Bronchial epithelial cell (primary cell): ENCODE data around the gene STT3B. TPM values are rescaled to one million over a fixed set of nuclear protein-coding genes. Genes with fewer than 3 reads are reported as not detected.

Source experiments
- DNase-seq: peaks from one replicate; pipeline ENCODE4 v3.0.0-alpha.2; 2010; ENCODE audit warnings: low read depth
- FAIRE-seq: peaks from 2 replicates; lab custom pipeline; 2011; peaks lifted over from hg19 to GRCh38; lab: Jason Lieb, UNC
- H3K27me3 ChIP-seq: 2 replicates; pipeline ENCODE4 v1.5.1; 2011; ENCODE audit warnings: low read length; ENCODE audit not compliant: control insufficient read depth, insufficient read depth
- H3K36me3 ChIP-seq: 2 replicates; pipeline ENCODE4 v1.5.1; 2011; ENCODE audit warnings: low read length; ENCODE audit not compliant: control insufficient read depth, insufficient read depth
- H3K4me3 ChIP-seq: 2 replicates; pipeline ENCODE4 v1.5.1; 2011; ENCODE audit warnings: mild to moderate bottlenecking, low read depth, low read length, control low read depth
- CTCF ChIP-seq: IDR thresholded peaks from 2 replicates; pipeline ENCODE4 v1.5.1; 2011; ENCODE audit warnings: mild to moderate bottlenecking, moderate library complexity, low read length, control low read depth, inconsistent platforms; ENCODE audit not compliant: insufficient read depth, severe bottlenecking
- total RNA-seq: library from RNA; depleted of rRNA; stranded (reverse); fragments of >200 nt; gene quantifications from 2 replicates; pipeline ENCODE4 v1.2.1, GENCODE V29; 2014

STT3B gene
- total RNA-seq, 1 donor from 2014 or later = 343 TPM

- Histone ChIP-seq H3K4me3 (no peak overlapping the region), H3K27me3 (no peaks in the 10 kb centered on the region), H3K36me3 (no peaks in the 10 kb centered on the region)
- DNase-seq (no peak), FAIRE-seq (no peak)
- TF ChIP-seq CTCF = no peak
These were observed 20.5 kb downstream of the STT3B start for GRCh38 chr3:31553258-31553657.

- DNase-seq = no peak
- no peaks in the 10 kb centered on the region for H3K27me3 ChIP-seq
These were observed 22.5 kb downstream of the STT3B start for GRCh38 chr3:31555204-31555603.

GRCh38 chr3:31559872-31560534 is 27.3 kb downstream of the STT3B start:
- no peak overlapping the region for H3K4me3 ChIP-seq
- TF ChIP-seq CTCF = no peak
- no peaks in the 10 kb centered on the region for H3K27me3 ChIP-seq
- no peak for DNase-seq
- no peak for FAIRE-seq
- no peaks in the 10 kb centered on the region for H3K36me3 ChIP-seq

More at GRCh38 chr3:31555204-31555603, 22.5 kb downstream of the STT3B start:
- H3K36me3 ChIP-seq = no peaks in the 10 kb centered on the region
- TF ChIP-seq CTCF = no peak
- no peak overlapping the region for H3K4me3 ChIP-seq
- no peak for FAIRE-seq

GRCh38 chr3:31561891-31562290 is 29.2 kb downstream of the STT3B start:
- Histone ChIP-seq H3K27me3 (no peaks in the 10 kb centered on the region), H3K36me3 (no peaks in the 10 kb centered on the region), H3K4me3 (no peak overlapping the region)
- FAIRE-seq (no peak), DNase-seq (no peak)
- no peak for TF ChIP-seq CTCF

- FAIRE-seq = no peak
- TF ChIP-seq CTCF = no peak
These were observed 29.8 kb downstream of the STT3B start for GRCh38 chr3:31562525-31562924.

GRCh38 chr3:31565288-31565687 is 32.6 kb downstream of the STT3B start:
- FAIRE-seq = no peak

More at GRCh38 chr3:31562525-31562924, 29.8 kb downstream of the STT3B start:
- H3K36me3 ChIP-seq = no peaks in the 10 kb centered on the region
- no peak for DNase-seq
- H3K27me3 ChIP-seq = no peaks in the 10 kb centered on the region
- no peak overlapping the region for H3K4me3 ChIP-seq

More at GRCh38 chr3:31565288-31565687, 32.6 kb downstream of the STT3B start:
- peak; percentile 70 for DNase-seq
- Histone ChIP-seq H3K27me3 (no peaks in the 10 kb centered on the region), H3K4me3 (no peak overlapping the region), H3K36me3 (no peaks in the 10 kb centered on the region)
- TF ChIP-seq CTCF = no peak
